T-helper 1 cell (primary cell): ENCODE results near the gene TRMT2A.

ENCODE experiments used
- DNase-seq, 5 donors: peaks; one replicate each; pipeline ENCODE4 v3.0.0-alpha.2; 2012 to 2020

TRMT2A gene

DNA sequence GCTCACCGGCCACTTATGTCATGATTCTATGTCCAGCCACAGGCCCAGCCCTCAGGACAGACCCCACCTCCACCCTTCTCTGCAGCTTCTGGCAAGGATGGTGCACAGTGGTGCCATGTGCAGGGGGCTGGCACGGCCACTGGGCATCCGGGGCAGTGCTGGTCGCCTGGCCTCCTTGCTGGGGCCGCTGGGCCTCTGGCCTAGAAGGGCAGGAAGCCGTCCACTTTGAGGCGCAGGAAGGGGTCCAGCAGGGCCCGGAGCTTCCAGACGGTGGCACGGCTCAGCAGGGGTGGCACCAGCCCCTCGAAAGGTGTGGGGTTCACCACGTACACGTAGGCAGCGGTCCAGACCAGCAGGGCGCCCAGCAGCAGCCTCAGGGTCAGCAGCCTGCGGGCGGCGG lies 31.4 kb upstream of the TRMT2A start:
- DNase-seq = no peak

GRCh38 chr22:20147237-20147988 lies 30.4 kb upstream of the TRMT2A start:
- no peak for DNase-seq

GRCh38 chr22:20146777-20147176 lies 29.8 kb upstream of the TRMT2A start:
- DNase-seq = no peak

- DNase-seq = no peak
These were observed 28.8 kb upstream of the TRMT2A start for GRCh38 chr22:20145832-20146223.

GRCh38 chr22:20145206-20145831 lies 28.3 kb upstream of the TRMT2A start:
- DNase-seq = no peak

DNA sequence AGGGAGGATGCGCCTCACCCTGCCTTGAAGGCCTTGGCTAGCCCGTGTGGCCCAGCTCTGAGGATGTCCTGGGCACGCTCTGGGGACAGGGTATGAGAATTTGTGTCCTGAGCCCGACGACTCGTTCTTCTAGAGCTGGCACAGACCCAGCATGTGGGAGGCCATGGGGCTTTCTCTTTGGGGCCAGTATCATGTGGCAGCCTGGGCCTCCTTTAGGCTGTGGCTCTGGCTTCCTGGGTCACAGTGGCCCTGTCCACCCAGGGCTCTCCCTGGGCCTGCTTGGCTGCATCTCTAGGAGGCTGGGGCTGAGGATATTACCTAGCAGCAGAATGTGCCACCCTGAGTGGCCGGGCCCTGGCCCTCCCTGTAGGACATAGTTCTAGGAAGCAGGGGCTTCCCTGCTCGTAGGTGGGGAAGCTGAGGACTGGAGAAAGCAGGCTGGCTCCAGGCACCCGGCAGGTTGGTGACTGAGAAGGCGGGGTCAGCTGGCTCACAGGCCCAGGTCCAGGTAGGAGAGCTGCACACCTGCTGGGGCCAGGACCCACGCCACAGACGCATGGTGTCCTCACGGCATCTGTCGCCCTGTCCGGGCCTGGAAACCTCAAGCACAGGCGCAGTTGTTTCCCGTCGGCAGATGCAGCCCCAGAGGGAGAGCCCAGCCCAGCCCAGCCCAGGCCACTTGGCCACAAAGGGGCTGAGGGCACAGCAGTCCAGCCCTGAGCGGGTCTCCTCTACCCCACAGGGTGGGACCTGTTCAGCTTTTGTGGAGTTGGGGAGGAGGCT lies 27.0 kb upstream of the TRMT2A start:
- DNase-seq = no peak

- DNase-seq = no peak
These were observed 25.9 kb upstream of the TRMT2A start for GRCh38 chr22:20142711-20143621.

GRCh38 chr22:20141186-20142077 lies 24.4 kb upstream of the TRMT2A start:
- DNase-seq = no peak

DNA sequence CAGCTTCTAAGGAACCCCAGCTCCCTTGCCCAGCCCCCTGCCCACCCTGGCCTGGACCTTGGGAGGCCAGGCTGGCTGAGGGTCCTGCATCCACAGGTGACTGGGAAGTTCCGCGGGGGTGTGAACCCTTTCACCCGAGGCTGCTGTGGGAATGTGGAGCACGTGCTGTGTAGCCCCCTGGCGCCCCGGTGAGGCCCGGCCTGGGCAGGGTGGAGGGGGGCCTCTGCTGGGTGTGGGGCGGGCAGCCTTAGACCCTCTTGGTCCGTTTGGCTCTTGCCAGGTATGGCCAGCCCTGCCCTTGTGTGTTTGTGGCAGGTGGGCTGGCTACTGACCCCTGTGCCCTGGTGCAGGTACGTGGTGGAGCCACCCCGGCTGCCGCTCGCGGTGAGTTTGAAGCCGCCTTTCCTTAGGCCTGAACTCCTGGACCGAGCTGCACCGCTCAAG lies 23.5 kb upstream of the TRMT2A start:
- DNase-seq = no peak

DNA sequence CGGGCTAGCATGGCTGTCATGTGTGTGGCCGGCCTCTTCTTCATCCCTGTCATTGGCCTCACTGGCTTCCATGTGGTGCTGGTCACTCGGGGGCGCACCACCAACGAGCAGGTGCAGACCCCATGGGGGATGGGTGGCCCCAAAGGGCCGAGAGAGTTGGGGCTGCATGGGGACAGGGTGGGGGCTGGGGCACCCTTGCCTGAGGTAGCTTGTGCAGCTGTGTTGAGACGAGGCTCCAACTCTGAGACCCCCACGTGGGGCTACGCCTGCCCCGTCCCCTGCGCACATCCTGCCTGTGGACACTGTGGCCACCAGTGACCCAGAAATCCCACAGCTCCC lies 23.1 kb upstream of the TRMT2A start:
- no peak for DNase-seq

DNA sequence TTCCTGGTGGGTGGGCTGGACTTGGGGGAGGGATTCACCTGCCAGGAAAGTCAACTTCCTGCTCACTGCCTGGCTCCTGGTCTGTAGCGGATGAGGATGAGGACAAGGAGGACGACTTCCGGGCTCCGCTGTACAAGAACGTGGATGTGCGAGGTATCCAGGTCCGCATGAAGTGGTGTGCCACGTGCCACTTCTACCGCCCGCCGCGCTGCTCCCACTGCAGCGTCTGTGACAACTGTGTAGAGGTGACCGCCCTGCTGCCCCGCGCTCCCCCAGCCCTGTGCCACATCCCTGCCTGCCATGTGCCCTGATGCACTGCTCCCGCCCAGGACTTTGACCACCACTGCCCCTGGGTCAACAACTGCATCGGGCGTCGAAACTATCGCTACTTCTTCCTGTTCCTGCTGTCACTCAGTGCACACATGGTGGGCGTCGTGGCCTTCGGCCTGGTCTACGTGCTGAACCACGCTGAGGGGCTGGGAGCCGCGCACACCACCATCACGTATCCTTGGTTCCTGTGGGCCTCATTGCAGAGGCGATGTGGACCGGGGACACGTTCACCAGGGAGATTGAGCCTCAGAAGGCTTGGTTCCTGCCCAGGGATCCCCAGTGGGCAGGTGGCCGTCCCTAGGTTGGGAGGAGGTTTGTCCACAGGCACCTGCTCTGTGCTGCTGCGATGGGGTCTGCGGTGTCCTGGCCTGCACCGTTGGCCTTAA lies 22.5 kb upstream of the TRMT2A start:
- DNase-seq = no peak

- no peak for DNase-seq
These were observed 21.8 kb upstream of the TRMT2A start for GRCh38 chr22:20138868-20139267.

GRCh38 chr22:20138417-20138738 lies 21.4 kb upstream of the TRMT2A start:
- no peak for DNase-seq

DNA sequence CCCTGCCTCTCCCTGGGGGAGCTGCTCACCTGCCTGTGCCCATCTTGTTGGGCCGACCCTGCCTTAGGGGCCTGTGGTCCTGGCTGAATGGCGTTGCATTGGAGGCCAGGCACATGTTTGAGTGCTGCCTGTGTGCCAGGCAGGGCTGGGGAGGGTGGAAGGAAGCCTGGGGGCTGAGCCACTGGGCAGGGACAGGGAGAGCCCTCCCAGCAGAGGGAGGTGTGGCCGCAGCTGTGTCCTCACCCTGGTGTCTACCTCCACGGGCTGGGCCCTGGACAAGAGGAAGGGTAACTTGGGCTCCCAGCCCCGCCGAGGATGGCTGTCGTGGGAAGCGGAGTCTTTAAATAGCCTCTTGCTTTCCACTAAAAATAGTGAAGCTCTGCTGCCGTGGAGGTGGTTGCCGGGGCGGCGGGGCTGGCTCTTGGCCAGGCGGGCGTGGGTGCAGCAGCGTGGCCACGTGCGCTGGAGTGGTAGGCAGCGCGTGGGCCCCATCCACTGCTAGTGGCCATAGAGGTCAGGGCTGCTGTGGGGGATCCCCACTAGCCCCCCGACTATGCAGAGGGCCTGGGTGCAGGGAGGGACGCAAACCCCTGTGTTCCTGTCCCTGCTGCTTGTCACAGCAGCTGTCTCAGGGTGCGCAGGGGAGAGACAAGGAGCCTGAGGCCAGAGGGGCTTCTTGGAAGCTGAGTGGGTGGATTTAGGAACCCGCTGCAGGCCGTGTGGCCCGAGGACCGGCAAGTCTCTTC lies 20.8 kb upstream of the TRMT2A start:
- no peak for DNase-seq

DNA sequence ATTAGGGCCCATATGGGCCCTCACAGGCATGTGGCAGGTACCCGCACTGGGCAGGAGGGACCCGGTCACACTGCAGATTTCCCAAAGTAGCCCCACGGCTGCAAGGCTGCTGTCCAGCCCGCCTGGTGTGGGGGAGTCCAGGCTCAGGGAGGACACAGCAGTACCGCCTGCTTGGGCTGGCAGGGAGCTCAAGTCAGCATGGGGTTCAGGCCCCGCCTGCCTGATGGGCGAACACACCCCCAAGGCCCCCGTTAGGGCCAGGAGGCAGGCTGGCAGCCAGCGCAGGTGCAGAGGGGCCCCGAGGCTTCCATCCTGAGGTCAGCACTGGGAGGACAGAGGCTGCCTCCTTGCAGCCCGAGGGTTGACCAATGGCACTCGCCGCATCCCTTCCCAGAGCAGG lies 20.1 kb upstream of the TRMT2A start:
- no peak for DNase-seq

DNA sequence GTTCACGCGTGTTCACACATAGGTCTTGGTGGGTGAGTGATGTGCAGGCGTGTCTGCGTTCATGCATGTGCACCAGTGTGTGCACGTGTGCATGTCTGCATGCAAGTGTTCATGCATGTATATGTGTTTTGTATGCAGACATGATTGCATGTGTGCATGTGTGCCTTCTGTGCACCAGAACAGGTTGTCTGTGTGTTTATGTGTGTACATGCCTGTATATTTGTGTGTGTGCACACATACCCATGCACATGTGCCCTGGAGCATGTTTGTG lies 19.5 kb upstream of the TRMT2A start:
- DNase-seq = no peak

DNA sequence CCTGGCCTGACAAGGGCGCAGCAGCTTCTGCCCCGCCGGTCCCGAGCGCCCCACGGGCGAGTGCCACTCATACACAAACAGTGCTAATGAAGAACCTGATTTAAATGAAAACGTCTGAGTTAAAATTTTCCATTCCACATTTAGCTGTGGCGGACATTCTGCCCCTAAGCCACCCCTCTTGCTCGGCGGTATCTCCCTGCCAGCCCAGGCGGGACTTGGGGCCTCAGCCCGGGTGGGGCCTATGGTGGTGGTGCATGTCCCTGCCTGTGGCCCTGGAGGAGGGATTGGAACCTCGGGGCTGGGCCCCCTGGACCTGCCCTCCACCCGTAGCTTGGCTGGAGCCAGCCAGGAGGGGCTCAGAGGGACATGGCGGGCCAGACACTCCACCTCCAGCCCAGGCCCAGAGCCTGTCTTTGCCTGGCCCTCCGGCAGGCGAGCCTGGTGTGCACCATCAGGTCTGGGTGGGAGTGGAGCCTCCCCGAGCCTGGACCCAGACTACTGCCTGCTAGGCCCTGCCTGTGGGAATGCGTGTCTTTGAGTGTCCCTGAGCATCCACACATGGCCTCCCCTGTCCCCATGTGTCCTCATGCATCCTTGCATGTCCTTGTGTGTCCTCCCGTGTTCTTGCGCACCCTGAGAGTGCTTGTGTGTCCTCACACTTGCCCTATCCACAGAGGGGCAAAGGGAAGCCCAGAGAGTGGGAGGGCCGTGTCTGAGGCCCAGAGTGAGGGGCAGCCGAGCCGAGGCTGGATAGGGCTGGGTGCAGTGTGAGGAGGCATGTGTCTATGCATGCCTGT lies 19.0 kb upstream of the TRMT2A start:
- DNase-seq = no peak

DNA sequence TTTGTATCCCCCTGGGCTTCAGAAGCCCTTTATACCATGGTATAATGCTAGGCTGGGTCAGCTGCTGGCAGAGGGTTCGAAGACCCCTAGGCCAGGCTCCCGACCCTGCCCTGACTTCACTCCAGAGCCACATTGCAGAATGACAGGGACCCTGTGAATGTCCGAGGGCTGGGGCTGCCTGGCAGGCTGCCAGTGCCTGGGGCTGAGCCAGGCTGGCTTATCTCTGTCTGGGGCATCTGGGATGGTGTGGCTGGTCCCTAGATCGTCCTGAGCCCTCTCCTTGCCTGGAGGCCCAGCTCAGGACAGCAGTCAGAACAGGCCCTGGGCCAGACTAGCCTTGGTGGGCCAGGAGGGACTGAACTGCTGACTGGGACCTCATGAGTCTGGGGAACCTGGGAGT lies 18.2 kb upstream of the TRMT2A start:
- no peak for DNase-seq

DNA sequence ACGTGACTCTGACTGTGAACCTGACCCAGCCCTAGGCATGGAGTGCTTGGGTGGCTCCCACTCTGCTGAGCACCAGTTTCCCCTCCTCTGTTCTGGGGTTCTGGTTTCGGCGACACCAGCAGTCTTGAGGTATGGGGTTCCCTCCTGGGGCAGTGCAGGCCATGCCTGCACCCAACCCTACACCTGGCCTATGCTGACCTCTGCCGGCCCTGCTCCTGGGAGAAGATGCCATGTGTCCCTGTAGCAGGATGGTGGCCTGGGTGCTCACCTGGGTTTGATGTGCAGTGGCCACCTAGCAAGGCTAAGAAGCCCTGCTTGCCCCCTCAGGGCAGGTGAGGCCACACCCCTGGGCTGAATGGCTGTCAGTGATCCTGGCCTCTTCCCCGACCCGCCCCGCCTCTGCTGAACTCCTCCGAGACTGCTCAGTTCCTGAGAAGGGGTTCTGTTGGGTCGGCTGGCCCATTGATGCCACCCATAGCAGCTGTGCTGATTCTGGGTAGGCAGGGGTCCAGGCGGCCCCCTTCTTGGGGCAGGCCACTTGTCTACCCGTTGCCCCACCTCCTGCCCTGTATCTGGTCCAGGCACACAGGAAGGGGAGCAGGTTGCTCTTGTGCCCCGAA lies 17.0 kb upstream of the TRMT2A start:
- DNase-seq = no peak
